ENCODE measurements around the gene TGFBR2. TPM values are rescaled to one million over a fixed set of nuclear protein-coding genes. Genes with fewer than 3 reads are reported as not detected.

The TGFBR2 gene
- total RNA-seq, 1 donor from 2014 or later, result 144 TPM

GRCh38 chr3:30596152-30596551 lies 10.2 kb upstream of the TGFBR2 start:
- Histone ChIP-seq H3K4me3 (no peak overlapping the region), H3K27me3 (ENCODE audit: low read depth) (no peaks in the 10 kb centered on the region), H3K27ac (replicated peaks) (no peak overlapping the region), H3K36me3 (no peaks in the 10 kb centered on the region), H3K4me1 (peaks cover 13% of the 10 kb centered on the region), H3K9me3 (replicated peaks) (peaks cover 31% of the 10 kb centered on the region)
- no peak for TF ChIP-seq CTCF (IDR thresholded peaks at IDR 0.05; ENCODE audit: borderline replicate concordance)
- no peak for DNase-seq
- intact Hi-C loops (cut with micrococcal nuclease), result no loop called here

GRCh38 chr3:30597131-30597768 lies 9.2 kb upstream of the TGFBR2 start:
- no peak for TF ChIP-seq CTCF (IDR thresholded peaks at IDR 0.05; ENCODE audit: borderline replicate concordance)
- Histone ChIP-seq H3K27me3 (ENCODE audit: low read depth) (no peaks in the 10 kb centered on the region), H3K36me3 (no peaks in the 10 kb centered on the region), H3K27ac (replicated peaks) (peak overlapping the region; percentile 68), H3K9me3 (replicated peaks) (peaks cover 25% of the 10 kb centered on the region), H3K4me3 (no peak overlapping the region), H3K4me1 (peaks cover 13% of the 10 kb centered on the region)
- intact Hi-C loops (cut with micrococcal nuclease), result no loop called here
- no peak for DNase-seq

- no peaks in the 10 kb centered on the region for H3K36me3 ChIP-seq
- H3K9me3 ChIP-seq (replicated peaks), result peaks cover 21% of the 10 kb centered on the region
- H3K27me3 ChIP-seq (ENCODE audit: low read depth), result no peaks in the 10 kb centered on the region
- no peak for DNase-seq
- H3K4me3 ChIP-seq, result no peak overlapping the region
- no peak for TF ChIP-seq CTCF (IDR thresholded peaks at IDR 0.05; ENCODE audit: borderline replicate concordance)
- H3K4me1 ChIP-seq, result peaks cover 13% of the 10 kb centered on the region
- intact Hi-C loops (cut with micrococcal nuclease), result no loop called here
- H3K27ac ChIP-seq (replicated peaks), result peak overlapping the region; percentile 68
Measured at GRCh38 chr3:30597769-30598134, 8.6 kb upstream of the TGFBR2 start.

- intact Hi-C loops (cut with micrococcal nuclease), result no loop called here
- no peak for TF ChIP-seq CTCF (IDR thresholded peaks at IDR 0.05; ENCODE audit: borderline replicate concordance)
- peaks cover 17% of the 10 kb centered on the region for H3K4me1 ChIP-seq
- H3K4me3 ChIP-seq, result no peak overlapping the region
- H3K27ac ChIP-seq (replicated peaks), result no peak overlapping the region
- DNase-seq, result no peak
- peaks cover 11% of the 10 kb centered on the region for H3K9me3 ChIP-seq (replicated peaks)
- no peaks in the 10 kb centered on the region for H3K27me3 ChIP-seq (ENCODE audit: low read depth)
- H3K36me3 ChIP-seq, result no peaks in the 10 kb centered on the region
Measured at GRCh38 chr3:30598668-30599545, 7.5 kb upstream of the TGFBR2 start.

- H3K27me3 ChIP-seq (ENCODE audit: low read depth), result no peaks in the 10 kb centered on the region
- no peaks in the 10 kb centered on the region for H3K36me3 ChIP-seq
- peaks cover 31% of the 10 kb centered on the region for H3K4me1 ChIP-seq
- intact Hi-C loops (cut with micrococcal nuclease), result loop anchor here (10.0 kb wide), 1 partner anchor 256 kb away; no protein-coding TSS in a partner anchor
- DNase-seq, result no peak
- no peaks in the 10 kb centered on the region for H3K9me3 ChIP-seq (replicated peaks)
- TF ChIP-seq CTCF (IDR thresholded peaks at IDR 0.05; ENCODE audit: borderline replicate concordance), result no peak
- no peak overlapping the region for H3K27ac ChIP-seq (replicated peaks)
- H3K4me3 ChIP-seq, result no peak overlapping the region
Measured at GRCh38 chr3:30600572-30600971, 5.8 kb upstream of the TGFBR2 start.

Data from left ventricle myocardium inferior (tissue), 1 donor.